ENCODE results near the gene INSL3. TPM values are rescaled to one million over a fixed set of nuclear protein-coding genes. Genes with fewer than 3 reads are reported as not detected.

The INSL3 gene
- total and polyA plus RNA-seq, 2 of the 13 experiments (the other 11 are each of a cell fraction or from before 2014, with no cell fraction given) = 0.30 TPM; not detected in 1

DNA sequence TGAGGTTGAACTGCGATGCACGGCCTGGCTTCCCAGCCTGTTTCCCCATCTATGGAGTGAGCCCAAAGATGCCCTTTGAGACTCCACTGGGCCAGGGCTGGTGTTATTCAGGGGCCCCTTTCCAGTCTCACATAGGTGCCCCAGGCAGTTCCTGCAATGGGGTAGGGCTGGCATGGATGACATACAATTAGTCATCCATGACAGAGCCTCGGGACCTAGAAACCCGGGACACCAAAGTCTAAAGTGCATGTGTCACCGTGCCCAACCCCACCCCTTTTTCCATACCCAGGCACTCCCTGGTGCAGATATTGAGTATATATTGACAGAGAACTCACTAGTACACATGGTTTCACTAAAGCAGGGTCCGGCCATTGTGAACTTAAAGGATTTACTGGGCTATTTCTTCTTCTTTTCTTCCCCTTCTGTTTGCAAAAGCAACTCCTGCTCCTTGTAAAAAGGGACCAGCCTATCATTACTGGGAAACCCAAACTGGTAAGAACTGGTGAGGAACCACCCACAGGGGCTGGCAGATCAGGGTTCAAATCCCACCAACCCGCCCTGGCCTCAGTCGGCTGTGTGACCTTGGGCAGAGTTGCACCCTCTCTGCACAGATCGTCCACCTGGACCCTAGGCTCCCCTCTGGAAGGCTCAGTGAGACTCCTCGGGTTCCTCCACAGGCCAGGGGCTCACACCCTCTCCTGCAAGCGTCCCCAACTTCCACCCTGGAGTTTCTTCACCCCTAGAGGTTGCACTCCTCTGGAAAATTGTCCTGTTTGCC, 23.7 kb downstream of the INSL3 start (continued):
- TF ChIP-seq NR2F1 (CRISPR knock-in tag; IDR thresholded peaks at IDR 0.05) = no peak
- TF ChIP-seq, protein P1, sequence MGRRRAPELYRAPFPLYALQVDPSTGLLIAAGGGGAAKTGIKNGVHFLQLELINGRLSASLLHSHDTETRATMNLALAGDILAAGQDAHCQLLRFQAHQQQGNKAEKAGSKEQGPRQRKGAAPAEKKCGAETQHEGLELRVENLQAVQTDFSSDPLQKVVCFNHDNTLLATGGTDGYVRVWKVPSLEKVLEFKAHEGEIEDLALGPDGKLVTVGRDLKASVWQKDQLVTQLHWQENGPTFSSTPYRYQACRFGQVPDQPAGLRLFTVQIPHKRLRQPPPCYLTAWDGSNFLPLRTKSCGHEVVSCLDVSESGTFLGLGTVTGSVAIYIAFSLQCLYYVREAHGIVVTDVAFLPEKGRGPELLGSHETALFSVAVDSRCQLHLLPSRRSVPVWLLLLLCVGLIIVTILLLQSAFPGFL (CRISPR knock-in tag; IDR thresholded peaks at IDR 0.05) = no peak
- TF ChIP-seq HMG20B (CRISPR knock-in tag; conservative IDR thresholded peaks at IDR 0.05) = no peak
- TF ChIP-seq ZNF484 (CRISPR knock-in tag; IDR thresholded peaks at IDR 0.05; ENCODE audit: borderline replicate concordance, low read depth) = no peak
- no peak for TF ChIP-seq TCF7L2 (IDR thresholded peaks at IDR 0.05; ENCODE audit: low read depth, low read length)
- TF ChIP-seq EP300 (IDR thresholded peaks at IDR 0.05; ENCODE audit: low read depth in 2 of 2, low read length in 2 of 2) = peak; percentile 21 to 68; a peak in 3 of 4 replicates
- 0 out of 2 replicates have a peak, but pooled peaks have one; percentile 29 for TF ChIP-seq EP300 (CRISPR knock-in tag; IDR thresholded peaks at IDR 0.05; ENCODE audit: borderline replicate concordance)
- TF ChIP-seq KDM6A (CRISPR knock-in tag; IDR thresholded peaks at IDR 0.05; ENCODE audit: low read depth) = peak; percentile 46; the same call in 1 of the 2 replicates
- TF ChIP-seq ASH2L (IDR thresholded peaks at IDR 0.05; ENCODE audit: insufficient read length, low read depth, low read length) = peak; percentile 86
- TF ChIP-seq, protein P2, sequence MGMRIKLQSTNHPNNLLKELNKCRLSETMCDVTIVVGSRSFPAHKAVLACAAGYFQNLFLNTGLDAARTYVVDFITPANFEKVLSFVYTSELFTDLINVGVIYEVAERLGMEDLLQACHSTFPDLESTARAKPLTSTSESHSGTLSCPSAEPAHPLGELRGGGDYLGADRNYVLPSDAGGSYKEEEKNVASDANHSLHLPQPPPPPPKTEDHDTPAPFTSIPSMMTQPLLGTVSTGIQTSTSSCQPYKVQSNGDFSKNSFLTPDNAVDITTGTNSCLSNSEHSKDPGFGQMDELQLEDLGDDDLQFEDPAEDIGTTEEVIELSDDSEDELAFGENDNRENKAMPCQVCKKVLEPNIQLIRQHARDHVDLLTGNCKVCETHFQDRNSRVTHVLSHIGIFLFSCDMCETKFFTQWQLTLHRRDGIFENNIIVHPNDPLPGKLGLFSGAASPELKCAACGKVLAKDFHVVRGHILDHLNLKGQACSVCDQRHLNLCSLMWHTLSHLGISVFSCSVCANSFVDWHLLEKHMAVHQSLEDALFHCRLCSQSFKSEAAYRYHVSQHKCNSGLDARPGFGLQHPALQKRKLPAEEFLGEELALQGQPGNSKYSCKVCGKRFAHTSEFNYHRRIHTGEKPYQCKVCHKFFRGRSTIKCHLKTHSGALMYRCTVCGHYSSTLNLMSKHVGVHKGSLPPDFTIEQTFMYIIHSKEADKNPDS (CRISPR knock-in tag; IDR thresholded peaks at IDR 0.05) = no peak
- TF ChIP-seq, protein P3, sequence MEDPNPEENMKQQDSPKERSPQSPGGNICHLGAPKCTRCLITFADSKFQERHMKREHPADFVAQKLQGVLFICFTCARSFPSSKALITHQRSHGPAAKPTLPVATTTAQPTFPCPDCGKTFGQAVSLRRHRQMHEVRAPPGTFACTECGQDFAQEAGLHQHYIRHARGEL (CRISPR knock-in tag; IDR thresholded peaks at IDR 0.05) = no peak
- TF ChIP-seq RORA (CRISPR knock-in tag; IDR thresholded peaks at IDR 0.05) = no peak
- no peak for TF ChIP-seq TAF1 (CRISPR knock-in tag; IDR thresholded peaks at IDR 0.05)
- TF ChIP-seq RARA (CRISPR knock-in tag; IDR thresholded peaks at IDR 0.05) = peak; percentile 30; the same call in 1 of the 2 replicates
- TF ChIP-seq SRSF1 (optimal IDR thresholded peaks at IDR 0.05; ENCODE audit: low read depth, low read length) = no peak
- TF ChIP-seq, protein P4, sequence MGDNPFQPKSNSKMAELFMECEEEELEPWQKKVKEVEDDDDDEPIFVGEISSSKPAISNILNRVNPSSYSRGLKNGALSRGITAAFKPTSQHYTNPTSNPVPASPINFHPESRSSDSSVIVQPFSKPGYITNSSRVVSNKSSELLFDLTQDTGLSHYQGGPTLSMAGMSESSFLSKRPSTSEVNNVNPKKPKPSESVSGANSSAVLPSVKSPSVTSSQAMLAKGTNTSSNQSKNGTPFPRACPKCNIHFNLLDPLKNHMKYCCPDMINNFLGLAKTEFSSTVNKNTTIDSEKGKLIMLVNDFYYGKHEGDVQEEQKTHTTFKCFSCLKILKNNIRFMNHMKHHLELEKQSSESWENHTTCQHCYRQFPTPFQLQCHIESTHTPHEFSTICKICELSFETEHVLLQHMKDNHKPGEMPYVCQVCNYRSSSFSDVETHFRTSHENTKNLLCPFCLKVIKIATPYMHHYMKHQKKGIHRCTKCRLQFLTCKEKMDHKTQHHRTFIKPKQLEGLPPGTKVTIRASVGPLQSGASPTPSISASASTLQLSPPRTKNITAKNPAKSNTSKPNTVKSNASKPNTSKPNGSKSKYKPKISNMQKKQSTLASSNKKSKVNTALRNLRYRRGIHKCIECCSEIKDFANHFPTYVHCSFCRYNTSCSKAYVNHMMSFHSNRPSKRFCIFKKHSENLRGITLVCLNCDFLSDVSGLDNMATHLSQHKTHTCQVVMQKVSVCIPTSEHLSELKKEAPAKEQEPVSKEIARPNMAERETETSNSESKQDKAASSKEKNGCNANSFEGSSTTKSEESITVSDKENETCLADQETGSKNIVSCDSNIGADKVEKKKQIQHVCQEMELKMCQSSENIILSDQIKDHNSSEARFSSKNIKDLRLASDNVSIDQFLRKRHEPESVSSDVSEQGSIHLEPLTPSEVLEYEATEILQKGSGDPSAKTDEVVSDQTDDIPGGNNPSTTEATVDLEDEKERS (CRISPR knock-in tag; IDR thresholded peaks at IDR 0.05) = no peak
- TF ChIP-seq ATF7-NPFF (CRISPR knock-in tag; IDR thresholded peaks at IDR 0.05; ENCODE audit: low read depth) = no peak
- no peak for TF ChIP-seq LCORL (IDR thresholded peaks at IDR 0.05)
- TF ChIP-seq LCORL (CRISPR knock-in tag; IDR thresholded peaks at IDR 0.05) = peak; percentile 65; the same call in 1 of the 2 replicates
- TF ChIP-seq ZNF230 (CRISPR knock-in tag; IDR thresholded peaks at IDR 0.05) = no peak
- TF ChIP-seq, protein P5, sequence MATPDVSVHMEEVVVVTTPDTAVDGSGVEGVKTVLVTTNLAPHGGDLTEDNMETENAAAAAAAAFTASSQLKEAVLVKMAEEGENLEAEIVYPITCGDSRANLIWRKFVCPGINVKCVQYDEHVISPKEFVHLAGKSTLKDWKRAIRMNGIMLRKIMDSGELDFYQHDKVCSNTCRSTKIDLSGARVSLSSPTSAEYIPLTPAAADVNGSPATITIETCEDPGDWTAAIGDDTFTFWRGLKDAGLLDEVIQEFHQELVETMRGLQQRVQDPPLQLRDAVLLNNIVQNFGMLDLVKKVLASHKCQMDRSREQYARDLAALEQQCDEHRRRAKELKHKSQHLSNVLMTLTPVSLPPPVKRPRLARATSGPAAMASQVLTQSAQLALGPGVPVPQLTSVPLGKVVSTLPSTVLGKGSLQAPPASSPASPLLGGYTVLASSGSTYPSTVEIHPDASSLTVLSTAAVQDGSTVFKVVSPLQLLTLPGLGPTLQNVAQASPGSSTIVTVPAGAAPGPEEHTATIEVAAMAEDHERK (CRISPR knock-in tag; IDR thresholded peaks at IDR 0.05; ENCODE audit: low read depth) = no peak
